Activated T-helper 1 cell treated with anti-CD3 and anti-CD28 coated beads, Interleukin-12 subunit alpha, Interleukin-12 subunit beta, Interleukin-2, Interleukin-4 antibody, amounts not matched to agents 30 ng/mL and 10 ng/mL and 1 ng/mL, durations not matched to agents 14 hours and 24 hours and 36 hours (primary cell): ENCODE data around the gene SLC34A2. TPM values are rescaled to one million over a fixed set of nuclear protein-coding genes. Genes with fewer than 3 reads are reported as not detected.

Source experiments
- DNase-seq: peaks from one replicate; pipeline ENCODE4 v3.0.0; 2021; ENCODE audit warnings: low spot score
- H3K27ac Mint-ChIP-seq: one replicate; pipeline ENCODE4 v1.8.0; 2021; ENCODE audit warnings: mild to moderate bottlenecking, mixed read lengths
- H3K27me3 Mint-ChIP-seq: one replicate; pipeline ENCODE4 v1.8.0; 2022; ENCODE audit warnings: mild to moderate bottlenecking, moderate library complexity, mixed read lengths; ENCODE audit not compliant: insufficient read depth
- H3K36me3 Mint-ChIP-seq: one replicate; pipeline ENCODE4 v1.8.0; 2021; ENCODE audit warnings: low read depth, mixed read lengths
- H3K4me1 Mint-ChIP-seq: one replicate; pipeline ENCODE4 v1.8.0; 2021; ENCODE audit warnings: low read depth, mixed read lengths
- H3K4me3 Mint-ChIP-seq: one replicate; pipeline ENCODE4 v1.8.0; 2021; ENCODE audit warnings: mild to moderate bottlenecking, moderate library complexity, mixed read lengths
- H3K9me3 Mint-ChIP-seq: one replicate; pipeline ENCODE4 v1.8.0; 2021; ENCODE audit warnings: mixed read lengths
- intact Hi-C: fragments of 100-400 bp; cut with micrococcal nuclease; formaldehyde crosslinking; loops from one replicate; pipeline ENCODE4 v1.15.1; 2024
- total RNA-seq: library from RNA; stranded (reverse); gene quantifications from 2 replicates; pipeline ENCODE4 v1.2.3, GENCODE V29; 2022

Gene SLC34A2
- total RNA-seq, 1 donor from 2014 or later: not detected

DNA sequence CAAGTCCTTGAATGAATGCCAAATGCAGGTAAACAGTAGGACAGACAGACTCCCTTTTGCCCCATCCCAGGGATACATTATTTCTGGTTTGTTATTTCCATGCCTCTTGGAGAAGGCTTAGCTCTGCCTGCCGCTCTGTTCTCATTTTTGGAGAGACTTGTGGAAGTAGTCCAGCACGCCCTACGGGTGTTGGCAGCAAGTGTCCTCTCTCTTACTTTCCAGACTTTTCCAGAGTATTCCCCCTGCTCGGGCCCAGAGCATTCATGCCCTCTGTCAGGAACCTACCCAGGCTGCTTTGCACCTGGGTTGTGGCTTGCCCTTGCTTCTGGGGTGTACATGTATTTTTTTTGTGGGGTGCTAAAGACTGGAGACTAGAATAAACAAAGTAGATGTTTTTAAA lies 15.3 kb downstream of the SLC34A2 start:
- Mint-ChIP-seq H3K27ac (no peak overlapping the region), H3K4me1 (no peaks in the 10 kb centered on the region), H3K27me3 (peaks cover 2% of the 10 kb centered on the region), H3K9me3 (no peaks in the 10 kb centered on the region), H3K4me3 (no peak overlapping the region), H3K36me3 (no peaks in the 10 kb centered on the region)
- no peak for DNase-seq
- intact Hi-C loops: no loop called here

DNA sequence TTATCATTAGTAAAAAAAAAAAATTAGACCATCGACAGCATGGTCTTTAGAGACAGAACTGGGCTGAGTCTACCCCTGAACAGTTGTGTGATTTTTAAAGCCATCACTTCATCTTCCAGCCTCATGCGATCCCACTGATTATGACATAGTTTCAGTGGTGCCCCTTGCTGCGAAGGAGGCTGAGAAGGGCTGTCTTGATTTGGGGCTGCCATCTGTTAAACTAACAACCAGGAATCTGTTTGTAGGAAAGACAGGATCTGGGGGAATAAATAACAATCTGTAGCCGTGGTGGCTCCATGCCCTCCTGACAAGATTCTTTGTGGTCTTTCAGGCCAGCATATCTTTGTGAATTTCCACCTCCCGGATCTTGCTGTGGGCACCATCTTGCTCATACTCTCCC lies 17.1 kb downstream of the SLC34A2 start:
- H3K27me3 Mint-ChIP-seq: peaks cover 2% of the 10 kb centered on the region
- intact Hi-C loops: no loop called here

DNA sequence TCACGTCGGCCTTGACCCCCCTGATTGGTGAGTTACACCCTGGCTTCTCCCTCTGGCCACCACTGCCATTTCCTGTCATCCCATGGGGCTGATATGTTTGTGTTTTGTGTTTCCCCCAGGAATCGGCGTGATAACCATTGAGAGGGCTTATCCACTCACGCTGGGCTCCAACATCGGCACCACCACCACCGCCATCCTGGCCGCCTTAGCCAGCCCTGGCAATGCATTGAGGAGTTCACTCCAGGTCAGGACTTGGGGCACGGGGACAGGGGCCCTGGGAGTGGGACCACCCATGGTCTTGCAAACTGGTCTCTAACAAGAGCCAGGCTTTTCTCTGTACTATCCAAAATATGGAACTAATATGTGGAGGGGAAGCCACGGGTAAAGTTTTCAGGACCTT lies 18.7 kb downstream of the SLC34A2 start:
- intact Hi-C loops: no loop called here
- H3K27ac Mint-ChIP-seq: no peak overlapping the region
- H3K9me3 Mint-ChIP-seq: no peaks in the 10 kb centered on the region
- H3K4me1 Mint-ChIP-seq: no peaks in the 10 kb centered on the region
- H3K4me3 Mint-ChIP-seq: no peak overlapping the region
- no peak for DNase-seq
- H3K27me3 Mint-ChIP-seq: no peaks in the 10 kb centered on the region
- H3K36me3 Mint-ChIP-seq: no peaks in the 10 kb centered on the region

More for the DNA sequence above, 17.1 kb downstream of the SLC34A2 start:
- Mint-ChIP-seq H3K4me1 (no peaks in the 10 kb centered on the region), H3K27ac (no peak overlapping the region), H3K4me3 (no peak overlapping the region), H3K9me3 (no peaks in the 10 kb centered on the region), H3K36me3 (no peaks in the 10 kb centered on the region)
- no peak for DNase-seq

DNA sequence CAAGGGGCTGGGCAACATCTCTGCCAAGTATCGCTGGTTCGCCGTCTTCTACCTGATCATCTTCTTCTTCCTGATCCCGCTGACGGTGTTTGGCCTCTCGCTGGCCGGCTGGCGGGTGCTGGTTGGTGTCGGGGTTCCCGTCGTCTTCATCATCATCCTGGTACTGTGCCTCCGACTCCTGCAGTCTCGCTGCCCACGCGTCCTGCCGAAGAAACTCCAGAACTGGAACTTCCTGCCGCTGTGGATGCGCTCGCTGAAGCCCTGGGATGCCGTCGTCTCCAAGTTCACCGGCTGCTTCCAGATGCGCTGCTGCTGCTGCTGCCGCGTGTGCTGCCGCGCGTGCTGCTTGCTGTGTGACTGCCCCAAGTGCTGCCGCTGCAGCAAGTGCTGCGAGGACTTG lies 20.6 kb downstream of the SLC34A2 start:
- H3K27ac Mint-ChIP-seq: no peak overlapping the region
- H3K27me3 Mint-ChIP-seq: no peaks in the 10 kb centered on the region
- intact Hi-C loops: no loop called here
- H3K36me3 Mint-ChIP-seq: no peaks in the 10 kb centered on the region
- H3K9me3 Mint-ChIP-seq: no peaks in the 10 kb centered on the region
- no peak overlapping the region for H3K4me3 Mint-ChIP-seq
- DNase-seq: no peak
- H3K4me1 Mint-ChIP-seq: no peaks in the 10 kb centered on the region

DNA sequence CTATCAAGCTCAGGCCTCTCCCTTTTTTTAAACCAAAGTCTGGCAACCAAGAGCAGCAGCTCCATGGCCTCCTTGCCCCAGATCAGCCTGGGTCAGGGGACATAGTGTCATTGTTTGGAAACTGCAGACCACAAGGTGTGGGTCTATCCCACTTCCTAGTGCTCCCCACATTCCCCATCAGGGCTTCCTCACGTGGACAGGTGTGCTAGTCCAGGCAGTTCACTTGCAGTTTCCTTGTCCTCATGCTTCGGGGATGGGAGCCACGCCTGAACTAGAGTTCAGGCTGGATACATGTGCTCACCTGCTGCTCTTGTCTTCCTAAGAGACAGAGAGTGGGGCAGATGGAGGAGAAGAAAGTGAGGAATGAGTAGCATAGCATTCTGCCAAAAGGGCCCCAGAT lies 21.5 kb downstream of the SLC34A2 start:
- intact Hi-C loops: no loop called here
- H3K4me1 Mint-ChIP-seq: no peaks in the 10 kb centered on the region
- H3K27ac Mint-ChIP-seq: no peak overlapping the region
- no peak overlapping the region for H3K4me3 Mint-ChIP-seq
- no peaks in the 10 kb centered on the region for H3K36me3 Mint-ChIP-seq
- no peaks in the 10 kb centered on the region for H3K27me3 Mint-ChIP-seq
- DNase-seq: no peak
- H3K9me3 Mint-ChIP-seq: no peaks in the 10 kb centered on the region

DNA sequence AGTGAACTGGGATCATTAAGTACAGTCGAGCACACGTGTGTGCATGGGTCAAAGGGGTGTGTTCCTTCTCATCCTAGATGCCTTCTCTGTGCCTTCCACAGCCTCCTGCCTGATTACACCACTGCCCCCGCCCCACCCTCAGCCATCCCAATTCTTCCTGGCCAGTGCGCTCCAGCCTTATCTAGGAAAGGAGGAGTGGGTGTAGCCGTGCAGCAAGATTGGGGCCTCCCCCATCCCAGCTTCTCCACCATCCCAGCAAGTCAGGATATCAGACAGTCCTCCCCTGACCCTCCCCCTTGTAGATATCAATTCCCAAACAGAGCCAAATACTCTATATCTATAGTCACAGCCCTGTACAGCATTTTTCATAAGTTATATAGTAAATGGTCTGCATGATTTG lies 22.3 kb downstream of the SLC34A2 start:
- no peak overlapping the region for H3K4me3 Mint-ChIP-seq
- intact Hi-C loops: no loop called here
- no peak overlapping the region for H3K27ac Mint-ChIP-seq
- DNase-seq: no peak
- H3K9me3 Mint-ChIP-seq: no peaks in the 10 kb centered on the region
- no peaks in the 10 kb centered on the region for H3K27me3 Mint-ChIP-seq
- no peaks in the 10 kb centered on the region for H3K36me3 Mint-ChIP-seq
- no peaks in the 10 kb centered on the region for H3K4me1 Mint-ChIP-seq

DNA sequence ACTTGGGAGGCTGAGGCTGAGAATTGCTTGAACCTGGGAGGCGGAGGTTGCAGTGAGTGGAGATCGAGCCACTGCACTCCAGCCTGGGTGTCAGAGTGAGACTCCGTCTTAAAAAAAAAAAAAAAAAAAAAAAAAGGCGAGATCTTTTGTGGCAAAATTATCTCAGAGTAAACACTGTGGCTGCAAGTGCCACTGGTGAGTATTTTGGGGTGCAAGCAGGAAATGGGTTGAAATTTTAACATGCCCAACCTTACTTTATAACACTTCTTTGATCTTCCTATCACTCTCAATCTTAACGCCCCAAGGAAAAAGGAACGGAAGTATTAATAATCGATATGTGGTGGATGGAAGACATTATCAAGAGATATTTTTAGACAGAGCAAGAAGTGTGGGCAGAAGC lies 32.1 kb downstream of the SLC34A2 start:
- H3K4me3 Mint-ChIP-seq: no peak overlapping the region

DNA sequence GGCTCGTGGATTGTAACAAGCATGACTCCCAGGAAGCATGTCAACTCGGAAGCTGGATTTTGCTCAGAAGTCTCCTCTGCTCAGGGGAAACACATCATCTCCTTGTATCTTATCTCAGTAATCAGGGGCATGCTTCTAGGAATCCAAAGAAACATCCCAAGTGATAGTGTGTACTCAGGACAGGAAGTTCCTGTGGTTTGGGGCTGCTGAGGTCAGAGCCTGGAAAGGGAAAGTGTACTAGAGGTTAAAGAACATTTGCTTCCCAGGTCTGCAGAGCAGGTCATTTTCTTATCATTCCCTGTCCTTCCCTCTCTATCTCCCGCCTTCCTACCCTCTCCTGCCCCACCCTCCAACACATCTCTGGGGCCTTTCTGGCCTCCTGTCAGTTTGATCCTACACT lies 38.8 kb downstream of the SLC34A2 start:
- DNase-seq: no peak
- no peak overlapping the region for H3K27ac Mint-ChIP-seq
- H3K27me3 Mint-ChIP-seq: peaks cover 9% of the 10 kb centered on the region
- intact Hi-C loops: no loop called here
- no peaks in the 10 kb centered on the region for H3K36me3 Mint-ChIP-seq
- H3K4me1 Mint-ChIP-seq: no peaks in the 10 kb centered on the region
- H3K4me3 Mint-ChIP-seq: no peak overlapping the region
- H3K9me3 Mint-ChIP-seq: peaks cover 7% of the 10 kb centered on the region

More for the DNA sequence above, 32.1 kb downstream of the SLC34A2 start:
- peaks cover 7% of the 10 kb centered on the region for H3K9me3 Mint-ChIP-seq
- no peak for DNase-seq
- no peaks in the 10 kb centered on the region for H3K36me3 Mint-ChIP-seq
- intact Hi-C loops: no loop called here
- no peaks in the 10 kb centered on the region for H3K4me1 Mint-ChIP-seq
- no peaks in the 10 kb centered on the region for H3K27me3 Mint-ChIP-seq
- no peak overlapping the region for H3K27ac Mint-ChIP-seq

DNA sequence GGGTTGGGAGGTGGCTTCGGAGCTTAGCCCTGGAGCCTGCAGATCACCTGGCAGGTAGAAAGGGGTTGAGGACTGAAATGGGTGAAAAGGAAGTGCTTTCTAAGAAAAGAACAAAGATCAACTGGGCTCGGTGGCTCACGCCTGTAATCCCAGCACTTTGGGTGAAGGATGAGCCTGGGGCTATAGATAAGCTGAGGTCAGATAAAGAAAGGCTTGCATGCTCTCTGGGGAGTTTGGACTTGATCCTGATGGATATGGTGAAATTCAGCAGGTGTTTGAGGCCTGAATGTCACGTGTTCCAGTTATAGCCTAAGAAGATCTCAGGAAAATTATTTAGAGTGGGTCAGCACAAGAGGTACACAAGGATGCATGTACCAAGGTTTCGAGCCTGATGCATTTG lies 40.8 kb downstream of the SLC34A2 start:
- no peaks in the 10 kb centered on the region for H3K4me1 Mint-ChIP-seq
- no peak for DNase-seq
- peaks cover 2% of the 10 kb centered on the region for H3K9me3 Mint-ChIP-seq
- intact Hi-C loops: no loop called here
- peaks cover 9% of the 10 kb centered on the region for H3K27me3 Mint-ChIP-seq
- no peaks in the 10 kb centered on the region for H3K36me3 Mint-ChIP-seq
- H3K4me3 Mint-ChIP-seq: no peak overlapping the region
- H3K27ac Mint-ChIP-seq: no peak overlapping the region

DNA sequence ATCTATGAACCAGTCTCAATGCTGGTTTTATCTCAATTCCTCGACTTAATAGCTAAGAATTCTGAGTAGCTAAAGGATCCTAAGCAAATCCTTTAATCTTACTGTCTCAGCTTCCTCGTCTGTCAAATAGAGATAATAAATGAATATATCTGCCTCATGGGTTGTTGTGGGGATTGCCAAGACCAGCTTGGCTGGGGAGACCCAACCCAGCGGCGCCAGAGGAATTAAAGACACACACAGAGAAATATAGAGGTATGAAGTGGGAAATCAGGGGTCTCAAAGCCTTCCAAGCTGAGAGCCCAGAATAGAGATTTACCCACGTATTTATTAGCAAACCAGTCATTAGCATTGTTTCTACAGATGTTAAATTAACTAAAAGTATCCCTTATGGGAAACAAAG lies 41.9 kb downstream of the SLC34A2 start:
- Mint-ChIP-seq H3K9me3 (no peaks in the 10 kb centered on the region), H3K27ac (no peak overlapping the region), H3K4me3 (no peak overlapping the region), H3K4me1 (no peaks in the 10 kb centered on the region), H3K36me3 (no peaks in the 10 kb centered on the region), H3K27me3 (peaks cover 9% of the 10 kb centered on the region)
- DNase-seq: no peak
- intact Hi-C loops: no loop called here

DNA sequence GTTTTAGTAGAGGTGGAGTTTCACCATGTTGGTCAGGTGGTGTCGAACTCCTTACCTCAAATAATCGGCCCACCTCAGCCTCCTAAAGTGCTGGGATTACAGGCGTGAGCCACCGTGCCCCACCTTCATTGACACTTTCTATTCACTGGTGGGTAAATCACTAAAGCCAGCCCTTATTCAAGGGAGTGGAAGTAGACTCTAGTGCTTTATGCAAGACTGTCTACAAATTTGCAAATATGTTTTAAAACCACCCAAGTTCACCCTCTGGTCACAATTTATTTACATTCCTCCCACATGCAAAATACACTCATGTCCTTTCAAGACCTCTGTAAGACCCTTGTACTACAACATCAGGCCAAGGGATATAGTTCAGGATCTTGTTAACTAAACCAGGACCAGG lies 45.0 kb downstream of the SLC34A2 start:
- H3K4me1 Mint-ChIP-seq: no peaks in the 10 kb centered on the region
- H3K4me3 Mint-ChIP-seq: no peak overlapping the region
- no peak for DNase-seq
- H3K27ac Mint-ChIP-seq: no peak overlapping the region
- intact Hi-C loops: no loop called here
- peaks cover 9% of the 10 kb centered on the region for H3K27me3 Mint-ChIP-seq
- no peaks in the 10 kb centered on the region for H3K9me3 Mint-ChIP-seq
- no peaks in the 10 kb centered on the region for H3K36me3 Mint-ChIP-seq

DNA sequence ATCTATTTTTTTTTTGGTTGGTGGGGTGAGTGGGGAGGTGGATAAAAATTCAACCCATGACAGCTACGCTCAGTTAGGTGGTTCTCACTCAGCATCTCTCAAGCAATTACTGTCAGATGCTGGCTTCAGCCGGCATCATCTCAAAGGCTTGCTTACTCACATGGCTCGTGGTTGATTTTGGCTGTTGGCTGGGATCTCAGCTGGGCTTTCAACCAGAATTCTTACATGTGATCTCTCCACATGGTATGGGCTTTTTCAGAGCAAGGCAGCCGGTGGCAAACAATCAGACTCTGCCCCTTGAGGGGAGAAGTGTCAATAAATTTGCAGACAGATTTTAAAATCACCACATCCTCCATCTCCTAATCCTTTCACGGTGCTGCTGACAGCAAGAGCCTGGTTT lies 47.2 kb downstream of the SLC34A2 start:
- intact Hi-C loops: no loop called here
- Mint-ChIP-seq H3K4me3 (no peak overlapping the region), H3K27ac (no peak overlapping the region), H3K4me1 (no peaks in the 10 kb centered on the region), H3K9me3 (no peaks in the 10 kb centered on the region), H3K36me3 (no peaks in the 10 kb centered on the region), H3K27me3 (peaks cover 3% of the 10 kb centered on the region)
- DNase-seq: no peak

DNA sequence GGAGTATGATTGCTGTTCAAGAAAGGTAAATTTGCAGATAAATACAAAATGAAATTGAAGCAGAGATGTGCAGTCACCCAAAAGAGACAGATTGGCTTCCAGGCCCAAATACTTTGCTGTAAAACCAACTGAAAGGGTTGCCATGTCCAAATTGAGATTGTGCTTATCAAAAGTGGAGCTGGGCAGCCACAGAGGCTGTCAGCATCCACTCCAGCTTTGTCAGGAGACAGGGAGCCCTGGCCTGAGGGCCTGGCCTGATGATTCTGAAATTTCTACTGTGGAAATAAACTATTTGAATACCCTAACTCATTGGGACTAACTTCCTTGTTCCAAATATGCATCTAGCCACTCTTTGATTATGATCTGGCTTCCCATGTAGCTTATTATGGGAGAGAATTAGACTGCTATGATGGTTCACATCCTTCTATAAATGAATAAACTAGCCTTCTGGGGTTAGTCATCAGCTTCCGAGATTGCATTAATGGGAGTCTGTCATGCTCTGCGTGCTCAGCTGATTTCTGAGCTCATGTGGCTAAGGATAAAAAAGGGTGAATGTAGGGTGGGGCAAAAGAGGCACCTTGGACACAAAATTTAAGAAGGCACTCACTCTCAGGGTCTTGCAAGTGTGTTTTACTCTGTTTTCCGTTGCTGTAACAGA lies 48.2 kb downstream of the SLC34A2 start:
- H3K4me1 Mint-ChIP-seq: no peaks in the 10 kb centered on the region
- intact Hi-C loops: no loop called here
- H3K36me3 Mint-ChIP-seq: no peaks in the 10 kb centered on the region

DNA sequence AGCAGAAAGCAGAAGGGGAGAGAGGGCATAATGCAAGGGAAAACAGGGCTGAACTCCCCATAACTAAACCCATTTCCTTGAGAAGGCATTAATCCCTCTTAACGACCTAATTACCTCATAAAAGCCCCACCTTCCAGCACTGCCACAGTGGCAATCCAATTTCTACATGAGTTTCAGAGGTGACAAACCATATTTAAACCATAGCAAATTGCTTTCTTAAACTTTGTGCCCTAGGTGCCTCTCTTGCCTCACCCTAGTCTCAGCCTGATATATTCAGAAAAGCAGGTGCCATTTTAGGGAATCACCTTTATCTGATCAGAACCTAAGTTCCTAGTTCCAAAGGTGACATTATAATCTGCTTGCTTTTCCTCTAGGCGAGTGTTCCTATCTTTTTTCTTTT lies 48.9 kb downstream of the SLC34A2 start:
- no peaks in the 10 kb centered on the region for H3K36me3 Mint-ChIP-seq
- no peaks in the 10 kb centered on the region for H3K9me3 Mint-ChIP-seq
- no peak for DNase-seq
- H3K27me3 Mint-ChIP-seq: no peaks in the 10 kb centered on the region
- no peak overlapping the region for H3K4me3 Mint-ChIP-seq
- H3K4me1 Mint-ChIP-seq: no peaks in the 10 kb centered on the region
- intact Hi-C loops: no loop called here
- no peak overlapping the region for H3K27ac Mint-ChIP-seq

More for the DNA sequence above, 48.2 kb downstream of the SLC34A2 start:
- Mint-ChIP-seq H3K27me3 (peaks cover under 1% of the 10 kb centered on the region), H3K4me3 (no peak overlapping the region), H3K27ac (no peak overlapping the region), H3K9me3 (no peaks in the 10 kb centered on the region)
- DNase-seq: no peak
